ENCODE data around the gene DGKI. TPM values are rescaled to one million over a fixed set of nuclear protein-coding genes. Genes with fewer than 3 reads are reported as not detected.

Gene DGKI
- total and polyA plus RNA-seq, 2 of the 13 experiments (the other 11 are each of a cell fraction or from before 2014, with no cell fraction given): 0.09 to 0.17 TPM

DNA sequence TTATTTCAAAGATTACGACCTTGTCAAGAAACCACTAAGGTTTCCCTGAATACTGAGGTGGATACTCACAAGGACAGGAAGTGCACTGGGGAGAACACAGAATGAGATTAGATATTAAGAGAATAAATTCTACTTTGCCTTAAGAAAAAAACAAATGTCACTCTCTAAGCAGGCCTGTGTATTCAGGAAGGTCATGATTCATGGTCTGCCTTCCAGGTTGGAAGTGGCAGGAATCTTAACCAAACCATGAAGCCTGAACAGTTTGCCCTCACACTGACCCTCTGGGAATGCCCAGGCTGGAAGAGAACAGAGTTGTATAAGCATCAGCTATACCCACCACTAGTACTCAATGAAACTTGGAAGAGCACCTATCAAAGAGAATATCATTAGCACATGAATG, 227.6 kb downstream of the DGKI start:
- intact Hi-C loops (cut with micrococcal nuclease; ENCODE audit: unreplicated experiment): no loop called here
- Histone ChIP-seq H3K4me2 (ENCODE audit: low read depth, low read length) (no peak overlapping the region), H3K27ac (ENCODE audit: extremely low read length, insufficient read depth, low read length) (no peak overlapping the region), H3K4me3 (replicated peaks in 1 of 3; ENCODE audit: insufficient read depth in 1 of 3, low read depth in 2 of 3, low read length in 3 of 3) (no peak overlapping the region), H3K4me1 (ENCODE audit: insufficient read depth, low read length) (peaks cover 5% of the 10 kb centered on the region; the same call in 1 of the 2 replicates), H4K20me1 (ENCODE audit: insufficient read depth, low read length) (no peaks in the 10 kb centered on the region), H2AFZ (ENCODE audit: low read length) (no peak overlapping the region), H3K79me2 (ENCODE audit: insufficient read depth, low read length) (no peaks in the 10 kb centered on the region), H3K27me3 (ENCODE audit: control insufficient read depth in 1 of 2, insufficient read depth in 2 of 2, low read length in 2 of 2) (peaks cover 0 to 12% of the 10 kb centered on the region in 2 experiments; a peak in 1 of 5 replicates), H3K9me3 (ENCODE audit: low read length) (no peaks in the 10 kb centered on the region), H3K9ac (ENCODE audit: insufficient read depth, low read depth, low read length) (no peak overlapping the region), H3K36me3 (replicated peaks in 1 of 2; ENCODE audit: control insufficient read depth in 1 of 2, insufficient read depth in 2 of 2, low read length in 2 of 2) (no peaks in the 10 kb centered on the region)
- CTCF ChIA-PET (ENCODE audit: low intra/inter-chr PET ratio, low total read pairs): no interaction called here
- DNase-seq (ENCODE audit: low spot score) (no peak), ATAC-seq (no peak), FAIRE-seq (no peak)
- POLR2A ChIA-PET: no interaction called here
- no TSS peak for BruUV-seq (replicated peaks)
- in situ Hi-C loops (cut with HindIII; ENCODE audit: extremely low pct_ligation_motif_present, low pct_unique_long_range_greater_than_20kb): no loop called here
- TF ChIP-seq ZNF292 (CRISPR knock-in tag; IDR thresholded peaks at IDR 0.05; ENCODE audit: borderline replicate concordance, low read depth): no peak
- TF ChIP-seq ZBTB38 (CRISPR knock-in tag; IDR thresholded peaks at IDR 0.05): no peak
- no peak for TF ChIP-seq ZNF280B (CRISPR knock-in tag; IDR thresholded peaks at IDR 0.05; ENCODE audit: borderline replicate concordance)
- TF ChIP-seq MIXL1 (CRISPR knock-in tag; IDR thresholded peaks at IDR 0.05): no peak
- no peak for TF ChIP-seq PRDM4 (CRISPR knock-in tag; IDR thresholded peaks at IDR 0.05; ENCODE audit: borderline replicate concordance)
- TF ChIP-seq, protein P1, sequence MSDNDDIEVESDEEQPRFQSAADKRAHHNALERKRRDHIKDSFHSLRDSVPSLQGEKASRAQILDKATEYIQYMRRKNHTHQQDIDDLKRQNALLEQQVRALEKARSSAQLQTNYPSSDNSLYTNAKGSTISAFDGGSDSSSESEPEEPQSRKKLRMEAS (IDR thresholded peaks at IDR 0.05): no peak
- TF ChIP-seq DNMT1 (CRISPR knock-in tag; IDR thresholded peaks at IDR 0.05): no peak
- TF ChIP-seq HDAC1 (CRISPR knock-in tag; IDR thresholded peaks at IDR 0.05): no peak
- no peak for TF ChIP-seq ETV6 (CRISPR knock-in tag; conservative IDR thresholded peaks at IDR 0.05)
- TF ChIP-seq, protein P2, sequence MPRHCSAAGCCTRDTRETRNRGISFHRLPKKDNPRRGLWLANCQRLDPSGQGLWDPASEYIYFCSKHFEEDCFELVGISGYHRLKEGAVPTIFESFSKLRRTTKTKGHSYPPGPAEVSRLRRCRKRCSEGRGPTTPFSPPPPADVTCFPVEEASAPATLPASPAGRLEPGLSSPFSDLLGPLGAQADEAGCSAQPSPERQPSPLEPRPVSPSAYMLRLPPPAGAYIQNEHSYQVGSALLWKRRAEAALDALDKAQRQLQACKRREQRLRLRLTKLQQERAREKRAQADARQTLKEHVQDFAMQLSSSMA (CRISPR knock-in tag; IDR thresholded peaks at IDR 0.05): no peak
- no peak for TF ChIP-seq PHF5A (CRISPR knock-in tag; IDR thresholded peaks at IDR 0.05; ENCODE audit: low read depth, unreplicated experiment)
- WGBS (ENCODE audit: low lambda C conversion rate): 0% methylated on average over 1 of the region's 1 CpG
